Right lobe of liver (tissue), 4 donors: ENCODE measurements around the gene PCSK2.

Experiments used
- POLR2A ChIP-seq: fragments of 450-650 bp; IDR thresholded peaks from one replicate; pipeline ENCODE4 v1.6.1; 2017; ENCODE audit warnings: antibody characterized with exemption, mild to moderate bottlenecking
- TF ChIP-seq, protein P1 (sequence below), 4 donors: fragments of 200-600 bp in 3 of 4; fragments of 450-650 bp in 1 of 4; IDR thresholded peaks; one replicate each; pipeline versions ENCODE4 v1.5.1 to v1.8.0; 2016 to 2022; ENCODE audit warnings: antibody characterized with exemption in 4 of 4, mild to moderate bottlenecking in 2 of 4
- donor health status: DM: no; HTN: no; CAD: no.
- donor health status: DM: no; HTN: no; CAD: no.
- donor health status: DM: no; HTN: yes; CAD: no.

DNA sequence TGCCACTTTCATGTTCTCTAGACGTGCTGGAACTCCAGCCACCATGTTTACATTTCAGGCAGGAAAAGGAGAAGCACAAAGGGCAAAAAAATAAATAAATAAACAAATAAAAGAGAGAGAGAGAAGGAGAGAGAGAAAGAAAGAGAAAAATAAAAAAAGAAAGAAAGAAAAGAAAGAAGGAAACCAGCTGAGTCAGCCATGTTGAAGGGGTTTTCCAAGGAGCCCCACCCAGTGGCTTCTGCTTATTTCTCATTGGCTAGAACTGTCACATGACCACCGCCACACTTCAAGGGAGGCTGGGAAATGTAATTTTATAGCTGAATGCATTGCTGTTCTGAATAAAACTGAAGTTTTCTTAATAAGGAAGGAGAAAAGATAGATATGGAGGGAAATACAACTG, 233.3 kb downstream of the PCSK2 start:
- TF ChIP-seq, protein P1, sequence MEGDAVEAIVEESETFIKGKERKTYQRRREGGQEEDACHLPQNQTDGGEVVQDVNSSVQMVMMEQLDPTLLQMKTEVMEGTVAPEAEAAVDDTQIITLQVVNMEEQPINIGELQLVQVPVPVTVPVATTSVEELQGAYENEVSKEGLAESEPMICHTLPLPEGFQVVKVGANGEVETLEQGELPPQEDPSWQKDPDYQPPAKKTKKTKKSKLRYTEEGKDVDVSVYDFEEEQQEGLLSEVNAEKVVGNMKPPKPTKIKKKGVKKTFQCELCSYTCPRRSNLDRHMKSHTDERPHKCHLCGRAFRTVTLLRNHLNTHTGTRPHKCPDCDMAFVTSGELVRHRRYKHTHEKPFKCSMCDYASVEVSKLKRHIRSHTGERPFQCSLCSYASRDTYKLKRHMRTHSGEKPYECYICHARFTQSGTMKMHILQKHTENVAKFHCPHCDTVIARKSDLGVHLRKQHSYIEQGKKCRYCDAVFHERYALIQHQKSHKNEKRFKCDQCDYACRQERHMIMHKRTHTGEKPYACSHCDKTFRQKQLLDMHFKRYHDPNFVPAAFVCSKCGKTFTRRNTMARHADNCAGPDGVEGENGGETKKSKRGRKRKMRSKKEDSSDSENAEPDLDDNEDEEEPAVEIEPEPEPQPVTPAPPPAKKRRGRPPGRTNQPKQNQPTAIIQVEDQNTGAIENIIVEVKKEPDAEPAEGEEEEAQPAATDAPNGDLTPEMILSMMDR (IDR thresholded peaks at IDR 0.05): no peak
- TF ChIP-seq POLR2A: no peak
